Activated T-helper 2 cell treated with anti-CD3 and anti-CD28 coated beads, Interferon-gamma antibody, Interleukin-2, Interleukin-4, amounts not matched to agents 10 μg/mL and 5 μg/mL and 100 μg/mL, durations not matched to agents 14 hours and 24 hours and 36 hours (primary cell): ENCODE measurements around the gene ALDH7A1. TPM values are rescaled to one million over a fixed set of nuclear protein-coding genes. Genes with fewer than 3 reads are reported as not detected.

Experiments
- DNase-seq: peaks from one replicate; pipeline ENCODE4 v3.0.0; 2021; ENCODE audit warnings: low spot score
- H3K27ac Mint-ChIP-seq: one replicate; pipeline ENCODE4 v1.8.0; 2021; ENCODE audit warnings: mixed read lengths
- H3K27me3 Mint-ChIP-seq: one replicate; pipeline ENCODE4 v1.8.0; 2021; ENCODE audit warnings: low read depth, mixed read lengths
- H3K36me3 Mint-ChIP-seq: one replicate; pipeline ENCODE4 v1.8.0; 2021; ENCODE audit warnings: low read depth, mixed read lengths
- H3K4me1 Mint-ChIP-seq: one replicate; pipeline ENCODE4 v1.8.0; 2021; ENCODE audit warnings: low read depth, mixed read lengths
- H3K4me3 Mint-ChIP-seq: one replicate; pipeline ENCODE4 v1.8.0; 2021; ENCODE audit warnings: low read depth, mild to moderate bottlenecking, moderate library complexity, mixed read lengths
- H3K9me3 Mint-ChIP-seq: one replicate; pipeline ENCODE4 v1.8.0; 2021; ENCODE audit warnings: mixed read lengths
- intact Hi-C: fragments of 100-400 bp; cut with micrococcal nuclease; formaldehyde crosslinking; loops from one replicate; pipeline ENCODE4 v1.15.1; 2023
- total RNA-seq: library from RNA; stranded (reverse); gene quantifications from 2 replicates; pipeline ENCODE4 v1.2.3, GENCODE V29; 2022

Gene ALDH7A1
- total RNA-seq, 1 donor from 2014 or later, result 3.1 TPM

DNA sequence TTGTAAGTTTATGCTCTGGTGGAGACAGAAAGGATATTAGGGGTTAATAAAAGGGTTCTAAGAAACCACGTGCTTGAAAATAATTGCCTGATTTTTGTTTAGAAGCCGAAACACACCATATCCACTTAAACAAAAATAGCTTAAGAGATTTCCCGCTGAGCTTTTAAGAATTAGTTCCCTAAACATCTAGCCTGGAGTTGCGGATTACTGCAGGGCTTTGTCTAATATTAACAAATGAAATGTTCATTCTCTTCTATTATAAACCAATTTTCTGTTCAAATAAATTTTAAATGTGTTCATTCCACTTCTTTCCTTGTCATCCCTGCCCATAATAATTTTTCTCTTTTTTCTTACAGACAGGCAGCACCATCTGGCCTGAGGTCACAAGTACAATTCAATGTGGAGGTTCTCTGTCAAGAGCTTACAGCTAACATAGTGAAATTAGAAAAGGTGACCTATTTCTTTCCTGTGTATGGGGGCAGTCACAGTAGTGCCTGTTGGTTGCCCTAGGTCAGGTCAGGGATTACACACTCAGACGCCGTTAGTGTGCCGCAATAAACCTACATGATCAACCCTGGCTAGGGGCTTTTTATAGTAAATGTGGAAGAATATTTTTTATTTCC, 106.5 kb downstream of the ALDH7A1 start:
- intact Hi-C loops, result no loop called here
- H3K4me3 Mint-ChIP-seq, result no peak overlapping the region
- no peaks in the 10 kb centered on the region for H3K9me3 Mint-ChIP-seq
- H3K36me3 Mint-ChIP-seq, result peaks cover 39% of the 10 kb centered on the region
- H3K27me3 Mint-ChIP-seq, result no peaks in the 10 kb centered on the region
- H3K27ac Mint-ChIP-seq, result no peak overlapping the region
- DNase-seq, result no peak
- no peaks in the 10 kb centered on the region for H3K4me1 Mint-ChIP-seq

- no peaks in the 10 kb centered on the region for H3K4me1 Mint-ChIP-seq
- H3K27me3 Mint-ChIP-seq, result no peaks in the 10 kb centered on the region
- peaks cover 39% of the 10 kb centered on the region for H3K36me3 Mint-ChIP-seq
- H3K27ac Mint-ChIP-seq, result no peak overlapping the region
- no peak for DNase-seq
- no peaks in the 10 kb centered on the region for H3K9me3 Mint-ChIP-seq
- no peak overlapping the region for H3K4me3 Mint-ChIP-seq
- intact Hi-C loops, result no loop called here
Observed at GRCh38 chr5:126487596-126487995, 107.4 kb downstream of the ALDH7A1 start.

DNA sequence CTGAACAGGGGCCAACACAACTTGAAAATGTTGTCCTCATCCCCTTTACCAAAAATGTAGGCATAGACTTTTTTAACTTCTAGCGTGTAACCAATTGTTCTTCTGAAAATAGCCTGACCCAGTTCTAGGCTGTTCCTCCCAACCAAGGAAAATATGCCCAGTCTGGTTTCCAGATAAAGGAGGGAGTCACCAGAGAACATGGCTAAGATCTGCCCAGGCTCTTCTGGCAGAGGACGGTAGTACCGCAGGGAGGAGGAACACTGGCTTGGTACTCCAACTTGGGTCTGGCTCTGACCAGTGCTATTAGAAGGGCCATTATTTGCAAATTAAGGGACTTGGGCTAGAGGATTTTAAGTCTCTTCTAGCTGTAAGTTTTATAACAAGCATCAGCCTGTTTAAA, 108.7 kb downstream of the ALDH7A1 start:
- no peak for DNase-seq
- H3K27me3 Mint-ChIP-seq, result no peaks in the 10 kb centered on the region
- no peaks in the 10 kb centered on the region for H3K9me3 Mint-ChIP-seq
- no peak overlapping the region for H3K27ac Mint-ChIP-seq
- no peak overlapping the region for H3K4me3 Mint-ChIP-seq
- intact Hi-C loops, result no loop called here
- peaks cover 42% of the 10 kb centered on the region for H3K36me3 Mint-ChIP-seq
- no peaks in the 10 kb centered on the region for H3K4me1 Mint-ChIP-seq

DNA sequence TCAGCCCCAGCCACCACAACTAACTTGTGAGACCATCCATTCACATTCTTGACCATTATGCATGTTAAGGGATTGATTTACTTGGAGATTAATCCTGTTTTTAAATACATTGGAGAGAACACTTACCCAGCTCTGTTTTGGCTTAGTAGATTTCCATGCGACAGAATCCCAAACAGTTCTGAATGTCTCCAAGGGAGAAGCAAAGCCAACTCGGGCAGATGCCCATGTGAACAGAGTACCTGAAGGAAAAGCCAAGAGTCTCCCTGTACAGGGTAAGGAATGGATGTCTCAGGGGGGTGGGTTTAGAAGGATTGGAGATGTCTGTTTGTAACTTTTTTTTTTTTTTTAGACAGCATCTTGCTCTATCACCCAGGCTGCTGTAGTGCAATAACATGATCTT, 110.8 kb downstream of the ALDH7A1 start:
- H3K36me3 Mint-ChIP-seq, result peaks cover 47% of the 10 kb centered on the region

DNA sequence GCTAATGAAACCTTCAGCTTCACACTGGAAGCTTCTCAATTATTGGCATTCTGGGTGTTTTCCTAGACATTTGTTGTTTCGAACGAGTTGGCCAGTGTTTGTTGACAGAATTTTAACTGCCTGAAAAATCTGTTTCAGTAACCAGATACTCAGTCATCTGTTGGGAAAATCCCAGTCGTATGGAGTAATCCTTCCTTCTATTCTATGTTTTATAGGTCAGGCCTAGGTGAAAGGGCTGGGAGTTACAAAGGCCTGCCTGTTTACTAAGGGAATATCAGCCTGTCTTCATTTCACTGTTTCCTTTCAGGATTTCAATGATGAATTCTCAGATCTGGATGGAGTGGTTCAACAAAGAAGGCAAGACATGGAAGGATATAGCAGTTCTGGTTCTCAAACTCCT, 111.9 kb downstream of the ALDH7A1 start:
- Mint-ChIP-seq H3K9me3 (no peaks in the 10 kb centered on the region), H3K27me3 (no peaks in the 10 kb centered on the region), H3K36me3 (peaks cover 43% of the 10 kb centered on the region), H3K4me1 (no peaks in the 10 kb centered on the region), H3K4me3 (no peak overlapping the region), H3K27ac (no peak overlapping the region)
- no peak for DNase-seq
- intact Hi-C loops, result no loop called here

More for the DNA sequence above, 110.8 kb downstream of the ALDH7A1 start:
- Mint-ChIP-seq H3K27me3 (no peaks in the 10 kb centered on the region), H3K4me1 (no peaks in the 10 kb centered on the region), H3K27ac (no peak overlapping the region), H3K4me3 (no peak overlapping the region), H3K9me3 (no peaks in the 10 kb centered on the region)
- no peak for DNase-seq
- intact Hi-C loops, result no loop called here

GRCh38 chr5:126482591-126482990, 112.4 kb downstream of the ALDH7A1 start:
- H3K36me3 Mint-ChIP-seq, result peaks cover 43% of the 10 kb centered on the region
- H3K9me3 Mint-ChIP-seq, result no peaks in the 10 kb centered on the region
- H3K4me3 Mint-ChIP-seq, result no peak overlapping the region
- intact Hi-C loops, result no loop called here
- H3K27ac Mint-ChIP-seq, result no peak overlapping the region
- H3K27me3 Mint-ChIP-seq, result no peaks in the 10 kb centered on the region
- DNase-seq, result no peak
- no peaks in the 10 kb centered on the region for H3K4me1 Mint-ChIP-seq

DNA sequence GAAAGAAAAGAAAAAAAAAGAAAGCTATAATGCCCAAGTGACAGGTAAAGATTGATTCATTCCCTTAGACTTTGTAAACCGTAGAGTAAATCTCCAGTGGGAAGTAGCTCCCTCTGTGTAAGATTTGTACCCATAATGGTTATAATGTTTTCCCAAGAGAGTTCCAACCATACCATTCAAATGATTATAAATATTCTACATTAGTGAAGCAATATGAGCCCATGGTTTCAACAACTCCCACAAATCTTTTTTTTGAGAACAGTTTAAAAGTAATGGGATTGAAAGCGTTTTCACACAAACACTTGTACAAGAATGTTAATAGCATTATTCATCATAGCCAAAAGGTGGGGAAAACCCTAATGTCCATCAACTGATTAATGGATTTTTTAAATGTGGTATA, 113.8 kb downstream of the ALDH7A1 start:
- intact Hi-C loops, result no loop called here
- Mint-ChIP-seq H3K27ac (no peak overlapping the region), H3K9me3 (no peaks in the 10 kb centered on the region)

More for the DNA sequence above, 113.8 kb downstream of the ALDH7A1 start:
- Mint-ChIP-seq H3K27me3 (no peaks in the 10 kb centered on the region), H3K4me3 (no peak overlapping the region), H3K36me3 (peaks cover 37% of the 10 kb centered on the region), H3K4me1 (no peaks in the 10 kb centered on the region)
- DNase-seq, result no peak

Other genes starting within 250 kb of the ALDH7A1 start
- gene GRAMD2B, start 171.8 kb downstream of the ALDH7A1 start, total RNA-seq, result 8.4 and 8.8 TPM in 2 replicates
- gene PHAX, start 5.7 kb upstream of the ALDH7A1 start, total RNA-seq, result 45.3 and 47.7 TPM in 2 replicates
- 232 and 239 TPM in 2 replicates for gene LMNB1, start 181.9 kb upstream of the ALDH7A1 start, total RNA-seq